Liver (tissue), 9 donors: ENCODE data around the gene NTM. TPM values are rescaled to one million over a fixed set of nuclear protein-coding genes. Genes with fewer than 3 reads are reported as not detected.

ENCODE experiments used
- DNase-seq: peaks from one replicate; pipeline ENCODE4 v3.0.0-alpha.2; 2017; ENCODE audit warnings: low spot score
- H3K27ac ChIP-seq, 2 donors: one replicate each; pipeline ENCODE4 v1.7.0; 2013; ENCODE audit warnings: inconsistent platforms in 2 of 2, low read length in 2 of 2, control low read depth in 1 of 2, low read depth in 1 of 2, mild to moderate bottlenecking in 1 of 2
- H3K27me3 ChIP-seq, 4 donors: one replicate each; pipeline versions ENCODE4 v1.6.1 to v1.7.0; 2013; ENCODE audit warnings: low read length in 3 of 4, inconsistent platforms in 1 of 4, mild to moderate bottlenecking in 1 of 4, moderate library complexity in 1 of 4; ENCODE audit not compliant: control insufficient read depth in 4 of 4, insufficient read depth in 4 of 4
- H3K36me3 ChIP-seq, 4 donors: one replicate each; pipeline versions ENCODE4 v1.6.1 to v1.7.0; 2013; ENCODE audit warnings: low read length in 3 of 4, mild to moderate bottlenecking in 3 of 4, low read depth in 1 of 4, moderate library complexity in 1 of 4; ENCODE audit not compliant: control insufficient read depth in 4 of 4, insufficient read depth in 3 of 4
- H3K4me1 ChIP-seq, 4 donors: one replicate each; pipeline versions ENCODE4 v1.6.1 to v1.7.0; 2013; ENCODE audit warnings: low read length in 3 of 4, mild to moderate bottlenecking in 3 of 4, moderate library complexity in 1 of 4; ENCODE audit not compliant: control insufficient read depth in 4 of 4, insufficient read depth in 4 of 4
- H3K4me3 ChIP-seq, 3 donors: one replicate each; pipeline versions ENCODE4 v1.6.1 to v1.7.0; 2013; ENCODE audit warnings: low read length in 3 of 3, control low read depth in 1 of 3, low read depth in 1 of 3, mild to moderate bottlenecking in 1 of 3
- H3K9ac ChIP-seq, 2 donors: one replicate each; pipeline ENCODE4 v1.7.0; 2013; ENCODE audit warnings: low read length in 2 of 2, mild to moderate bottlenecking in 2 of 2, moderate library complexity in 2 of 2, control low read depth in 1 of 2, low read depth in 1 of 2
- H3K9me3 ChIP-seq, 4 donors: one replicate each; pipeline versions ENCODE4 v1.6.1 to v1.7.0; 2013; ENCODE audit warnings: low read length in 3 of 4; ENCODE audit not compliant: control insufficient read depth in 4 of 4
- ATF3 ChIP-seq: IDR thresholded peaks from 2 replicates; pipeline ENCODE4 v1.6.1; 2016; ENCODE audit warnings: antibody characterized with exemption
- CTCF ChIP-seq: fragments of 150-350 bp; IDR thresholded peaks from 2 replicates; pipeline ENCODE4 v1.5.1; 2017; ENCODE audit warnings: improper control_type of control experiment, low read depth, low read length; ENCODE audit not compliant: missing input control
- EGR1 ChIP-seq, 2 donors: IDR thresholded peaks; 2 replicates each; pipeline ENCODE4 v1.6.1; 2016 to 2018; ENCODE audit warnings: antibody characterized with exemption in 2 of 2, low read depth in 2 of 2
- GABPA ChIP-seq, 2 donors: IDR thresholded peaks in 1 of 2; conservative IDR thresholded peaks in 1 of 2; 2 replicates each; pipeline ENCODE4 v1.6.1; 2016; ENCODE audit warnings: antibody characterized with exemption in 2 of 2, mild to moderate bottlenecking in 1 of 2, moderate library complexity in 1 of 2
- HNF4A ChIP-seq, 2 donors: conservative IDR thresholded peaks; 2 replicates each; pipeline ENCODE4 v1.6.1; 2016; ENCODE audit warnings: antibody characterized with exemption in 2 of 2, mild to moderate bottlenecking in 2 of 2
- HNF4G ChIP-seq: IDR thresholded peaks from 2 replicates; pipeline ENCODE4 v1.6.1; 2016; ENCODE audit warnings: antibody characterized with exemption
- JUND ChIP-seq, 2 donors: IDR thresholded peaks; 2 replicates each; pipeline ENCODE4 v1.6.1; 2016; ENCODE audit warnings: antibody characterized with exemption in 2 of 2
- NR2F2 ChIP-seq: IDR thresholded peaks from 2 replicates; pipeline ENCODE4 v1.6.1; 2016; ENCODE audit warnings: antibody characterized with exemption
- RAD21 ChIP-seq, 2 donors: IDR thresholded peaks; 2 replicates each; pipeline ENCODE4 v1.6.1; 2016; ENCODE audit warnings: antibody characterized with exemption in 2 of 2, mild to moderate bottlenecking in 2 of 2
- REST ChIP-seq: IDR thresholded peaks from 2 replicates; pipeline ENCODE4 v1.6.1; 2016; ENCODE audit warnings: antibody characterized with exemption, mild to moderate bottlenecking
- SP1 ChIP-seq: IDR thresholded peaks from 2 replicates; pipeline ENCODE4 v1.6.1; 2018; ENCODE audit warnings: antibody characterized with exemption, mild to moderate bottlenecking
- ZBTB33 ChIP-seq: IDR thresholded peaks from 2 replicates; pipeline ENCODE4 v1.6.1; 2016; ENCODE audit warnings: antibody characterized with exemption
- whole genome bisulfite sequencing: extraction: QIAGEN DNeasy Blood & Tissue Kit; methylation state at CpG from one replicate; pipeline ENCODE4 v1.1.7; 2013; 5-methylcytosine and 5-hydroxymethylcytosine counted together
- polyA plus RNA-seq, 2 donors: library from polyadenylated mRNA; stranded (reverse) in 1 of 2; unstranded in 1 of 2; fragments of 200-250 nt in 1 of 2; fragments of >200 nt in 1 of 2; fragmentation: Nextera tagmentation in 1 of 2; extraction: Ambion mirVana in 1 of 2; gene quantifications; one replicate each; pipeline versions ENCODE4 v1.2.1 to v1.2.3, GENCODE V29; 2013 to 2015
- total RNA-seq, 2 donors: library from RNA; depleted of rRNA; stranded (reverse); fragments of >200 nt; gene quantifications; one replicate each; pipeline ENCODE4 v1.2.3, GENCODE V29; 2014
- donor health status: healthy.
- donor health status: healthy.
- donor health status: healthy.
- donor health status: healthy.
- donor health status: healthy.

NTM gene
- total and polyA plus RNA-seq, 4 donors, result 0.08 to 1.1 (median 0.08) TPM; not detected in 1

- Histone ChIP-seq H3K4me1 (no peaks in the 10 kb centered on the region), H3K27ac (no peak overlapping the region), H3K9me3 (no peaks in the 10 kb centered on the region), H3K4me3 (no peak overlapping the region), H3K9ac (no peak overlapping the region), H3K36me3 (no peaks in the 10 kb centered on the region), H3K27me3 (peaks cover 0 to 6% (median 2%) of the 10 kb centered on the region in 4 donors)
- WGBS, result 70% methylated on average over 13 of the region's 13 CpGs
- DNase-seq, result no peak
- no peak for TF ChIP-seq GABPA (IDR thresholded peaks at IDR 0.05 in 1 of 2, conservative IDR thresholded peaks at IDR 0.05 in 1 of 2)
- no peak for TF ChIP-seq RAD21 (IDR thresholded peaks at IDR 0.05)
- TF ChIP-seq HNF4G, result no peak
- no peak for TF ChIP-seq ATF3
Observed at GRCh38 chr11:131662317-131662972, 292.0 kb downstream of the NTM start.

GRCh38 chr11:131662993-131663392 is 292.6 kb downstream of the NTM start:
- H3K36me3 ChIP-seq, result no peaks in the 10 kb centered on the region
- no peaks in the 10 kb centered on the region for H3K4me1 ChIP-seq
- no peaks in the 10 kb centered on the region for H3K9me3 ChIP-seq
- WGBS, result 74% methylated on average over 9 of the region's 9 CpGs
- no peak overlapping the region for H3K4me3 ChIP-seq
- peaks cover 0 to 6% (median 2%) of the 10 kb centered on the region in 4 donors for H3K27me3 ChIP-seq
- no peak overlapping the region for H3K9ac ChIP-seq
- no peak for DNase-seq
- TF ChIP-seq ATF3, result no peak
- TF ChIP-seq NR2F2, result no peak
- no peak for TF ChIP-seq REST
- TF ChIP-seq HNF4A (conservative IDR thresholded peaks at IDR 0.05), result no peak
- no peak for TF ChIP-seq RAD21 (IDR thresholded peaks at IDR 0.05)
- no peak for TF ChIP-seq JUND (IDR thresholded peaks at IDR 0.05)
- no peak for TF ChIP-seq CTCF
- no peak for TF ChIP-seq SP1
- TF ChIP-seq EGR1 (IDR thresholded peaks at IDR 0.05; ENCODE audit: low read depth in 2 of 2), result no peak
- no peak for TF ChIP-seq ZBTB33
- H3K27ac ChIP-seq, result no peak overlapping the region
